NOMO-1 (cell line): Measurements from ENCODE around the gene GPR17.

Source experiments
- DNase-seq, 2 experiments: peaks; one replicate each; lab custom pipeline; 2025; ENCODE audit not compliant: unreplicated experiment in 2 of 2; lab: John Stamatoyannopoulos, UW

The GPR17 gene, protein sequence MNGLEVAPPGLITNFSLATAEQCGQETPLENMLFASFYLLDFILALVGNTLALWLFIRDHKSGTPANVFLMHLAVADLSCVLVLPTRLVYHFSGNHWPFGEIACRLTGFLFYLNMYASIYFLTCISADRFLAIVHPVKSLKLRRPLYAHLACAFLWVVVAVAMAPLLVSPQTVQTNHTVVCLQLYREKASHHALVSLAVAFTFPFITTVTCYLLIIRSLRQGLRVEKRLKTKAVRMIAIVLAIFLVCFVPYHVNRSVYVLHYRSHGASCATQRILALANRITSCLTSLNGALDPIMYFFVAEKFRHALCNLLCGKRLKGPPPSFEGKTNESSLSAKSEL

DNA sequence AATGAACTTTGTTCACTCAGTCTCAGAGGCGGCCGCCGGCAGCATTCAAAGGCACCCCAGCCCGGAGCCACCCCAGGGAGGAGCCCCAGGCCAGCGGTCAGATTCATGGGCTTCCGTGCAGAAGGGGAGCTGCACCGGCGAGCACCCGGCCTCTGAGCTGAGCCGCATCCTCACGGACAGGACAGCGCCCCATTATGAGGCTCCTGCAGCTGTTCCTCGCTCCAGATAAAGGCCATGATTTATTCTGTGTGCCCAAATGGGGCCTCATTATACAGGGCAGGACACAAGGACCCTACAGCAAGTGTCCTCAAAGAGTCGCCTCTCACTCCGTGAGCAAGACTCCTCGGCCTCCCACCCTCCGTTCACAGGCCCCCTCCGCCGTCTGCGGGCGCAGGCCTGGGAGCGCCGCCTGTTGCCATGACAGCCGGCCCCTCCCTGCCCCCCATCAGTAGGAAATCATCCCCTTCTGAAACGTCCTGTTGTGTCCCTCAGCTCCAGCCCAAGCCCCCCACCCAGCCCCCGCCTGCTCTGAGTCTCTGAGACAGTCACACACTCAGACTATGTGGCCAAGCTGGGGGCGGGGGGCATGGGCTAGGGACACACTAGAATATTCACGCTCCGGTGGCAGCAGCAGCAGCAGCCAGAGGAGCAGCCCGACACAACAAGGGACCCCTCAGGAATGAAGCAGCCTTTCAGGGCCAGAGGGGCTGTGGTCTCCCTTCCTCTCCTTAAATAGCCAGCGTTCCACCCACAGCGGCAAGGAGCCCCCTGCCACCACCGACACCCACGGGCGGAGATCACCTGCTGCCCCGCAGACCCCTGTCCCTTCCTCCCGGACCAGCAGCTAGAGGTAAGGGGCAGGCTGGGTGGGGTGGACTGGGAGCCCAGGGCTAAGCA lies at the start of gene GPR17:
GPR17 (plus strand) TSS at position 759 of the 897 bp plus-strand sequence. CDS start 4,583 bp downstream, outside the sequence.
- no peak for DNase-seq

DNA sequence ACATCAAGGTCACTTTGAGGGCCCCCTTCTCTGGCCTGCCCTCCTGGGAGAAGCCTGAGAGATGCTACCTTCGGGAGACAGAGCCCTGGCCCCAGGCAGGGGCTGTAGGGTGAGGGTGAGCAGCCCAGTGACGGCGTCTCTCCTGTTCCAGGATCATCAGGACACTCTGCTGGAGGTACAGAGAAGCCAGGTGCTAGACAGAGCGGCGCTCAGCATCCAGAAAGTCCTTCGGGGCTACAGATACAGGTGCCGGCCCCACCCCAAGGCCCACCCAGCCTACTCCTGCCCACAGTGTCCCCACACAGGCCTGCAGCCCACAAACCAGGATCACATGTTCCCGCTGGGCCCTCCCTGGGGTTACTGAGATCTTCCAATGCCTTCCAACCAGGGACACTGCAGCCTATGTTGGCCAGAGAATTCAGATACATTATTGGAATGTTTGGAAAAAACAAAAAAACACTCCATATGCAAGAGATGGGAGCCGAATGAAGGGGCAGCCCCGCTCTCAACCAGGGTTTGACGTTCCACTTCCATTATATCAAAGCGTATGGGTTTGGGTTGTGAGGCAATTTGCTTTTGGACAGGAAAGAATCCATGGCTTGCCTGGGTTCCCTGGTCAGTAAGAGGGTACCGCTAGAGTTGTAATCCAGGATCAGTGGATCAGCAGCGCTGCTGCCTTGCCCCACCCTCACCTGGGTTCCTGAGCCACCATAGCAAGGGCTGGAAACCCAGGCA lies 49.5 kb upstream of the GPR17 start:
- no peak for DNase-seq

DNA sequence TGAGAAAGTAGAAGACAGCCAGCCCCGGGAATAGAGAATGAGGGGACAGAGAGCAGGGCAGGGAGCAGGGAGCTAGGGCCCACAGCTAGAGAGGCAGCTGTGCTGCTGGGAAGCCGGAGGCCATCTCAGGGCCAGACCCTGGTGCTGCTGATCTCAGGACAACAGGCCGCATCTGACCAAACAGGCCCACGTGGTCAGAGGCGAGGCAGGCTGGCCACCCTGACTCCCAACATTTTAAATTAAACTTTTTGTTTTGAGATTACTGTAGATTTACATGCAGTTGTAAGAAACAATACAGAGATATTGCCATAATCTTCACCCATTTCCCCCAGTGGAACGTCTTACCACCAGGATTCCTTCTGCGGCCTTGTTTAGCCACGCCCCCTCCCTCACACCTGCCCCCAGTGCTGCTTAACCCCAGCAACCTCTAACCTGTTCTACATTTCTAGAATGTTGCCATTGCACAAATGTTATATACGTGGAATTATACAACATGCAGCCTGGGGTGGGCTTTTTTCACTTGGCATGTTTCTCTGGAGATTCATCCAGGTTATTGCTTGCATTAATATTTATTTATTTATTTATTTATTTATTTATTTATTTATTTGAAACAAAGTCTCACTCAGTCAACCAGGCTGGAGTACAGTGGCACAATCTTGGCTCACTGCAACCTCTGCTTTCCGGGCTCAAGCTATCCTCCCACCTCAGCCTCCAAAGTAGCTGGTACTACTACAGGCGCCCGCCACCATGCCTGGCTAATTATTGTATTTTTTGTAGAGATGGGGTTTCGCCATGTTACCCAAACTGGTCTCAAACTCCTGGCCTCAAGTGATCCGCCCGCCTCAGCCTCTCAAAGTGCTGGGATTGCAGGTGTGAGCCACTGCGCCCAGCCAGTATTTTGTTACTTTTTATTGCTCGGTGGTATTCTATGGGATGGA lies 48.6 kb upstream of the GPR17 start:
- DNase-seq: no peak

DNA sequence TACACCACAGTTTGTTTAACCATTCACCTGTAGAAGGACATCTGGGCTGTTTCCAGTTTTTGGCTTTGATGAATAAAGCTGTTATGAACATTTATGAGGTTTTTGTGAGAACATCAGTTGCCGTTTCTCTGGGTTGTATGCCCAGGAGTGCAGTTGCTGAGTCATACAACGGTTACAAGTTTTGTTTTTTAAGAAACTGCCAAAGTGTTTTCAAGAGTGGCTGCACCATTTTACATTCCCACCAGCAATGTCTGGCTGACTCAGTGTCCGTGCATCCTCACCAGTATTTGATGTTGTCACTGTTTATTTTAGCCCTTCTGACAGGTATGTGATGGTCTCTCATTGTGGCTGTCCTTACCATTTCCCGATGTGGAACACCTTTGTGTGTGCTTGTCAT lies 48.0 kb upstream of the GPR17 start:
- no peak for DNase-seq

DNA sequence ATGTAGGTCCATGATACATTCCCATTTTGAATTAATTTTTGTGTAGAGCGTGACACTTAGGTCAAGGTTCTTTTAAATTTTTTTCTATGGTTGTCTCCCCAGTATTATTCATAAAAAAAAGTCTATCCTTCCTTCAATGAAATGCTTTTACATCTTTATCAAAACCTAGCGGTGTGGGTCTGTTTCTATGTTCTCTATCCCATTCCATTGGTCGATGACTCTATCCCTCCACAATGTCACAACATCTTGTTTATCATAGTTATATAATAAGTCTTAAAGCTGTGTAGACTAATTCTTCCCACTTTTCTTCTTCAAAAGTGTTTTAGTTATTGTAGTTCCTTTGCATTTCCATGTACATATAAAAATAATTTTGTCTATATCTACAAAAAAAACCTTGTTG lies 47.2 kb upstream of the GPR17 start:
- no peak for DNase-seq

DNA sequence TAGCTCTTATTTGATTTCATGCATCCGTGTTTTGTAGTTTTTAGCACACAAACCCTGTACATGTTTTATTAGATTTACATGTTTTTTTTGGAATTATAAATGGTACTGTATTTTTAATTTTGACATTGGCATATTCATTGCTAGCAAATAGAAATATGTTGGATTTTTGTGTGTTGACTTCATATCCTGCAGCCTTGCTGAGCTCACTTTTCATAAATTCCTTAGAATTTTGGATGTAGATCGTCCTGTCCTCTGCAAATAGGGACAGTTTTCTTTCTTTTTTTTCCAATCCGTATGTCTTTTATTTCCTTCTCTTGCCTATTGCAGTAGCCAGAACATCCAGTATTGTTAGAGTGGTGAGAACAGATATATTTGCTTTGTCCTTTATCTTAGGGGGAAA lies 46.7 kb upstream of the GPR17 start:
- DNase-seq: no peak

DNA sequence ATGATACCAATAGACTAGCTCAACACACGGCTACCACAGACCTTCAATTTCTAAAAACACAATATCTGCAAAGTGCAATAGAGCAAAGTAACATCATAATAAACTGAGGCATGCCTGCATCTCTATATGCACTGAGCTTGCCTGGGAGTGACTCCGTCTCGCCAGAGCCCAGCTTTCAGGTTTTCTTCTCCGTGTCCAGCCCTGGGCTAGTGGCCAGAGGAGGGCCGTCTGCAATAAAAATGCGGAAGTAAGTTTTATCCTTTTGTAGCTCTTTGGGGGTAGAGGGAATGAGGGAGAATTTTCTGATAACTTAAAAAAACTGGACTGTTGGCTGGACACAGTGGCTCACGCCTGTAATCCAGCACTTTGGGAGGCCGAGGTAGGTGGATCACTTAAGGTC lies 41.0 kb upstream of the GPR17 start:
- DNase-seq: no peak

DNA sequence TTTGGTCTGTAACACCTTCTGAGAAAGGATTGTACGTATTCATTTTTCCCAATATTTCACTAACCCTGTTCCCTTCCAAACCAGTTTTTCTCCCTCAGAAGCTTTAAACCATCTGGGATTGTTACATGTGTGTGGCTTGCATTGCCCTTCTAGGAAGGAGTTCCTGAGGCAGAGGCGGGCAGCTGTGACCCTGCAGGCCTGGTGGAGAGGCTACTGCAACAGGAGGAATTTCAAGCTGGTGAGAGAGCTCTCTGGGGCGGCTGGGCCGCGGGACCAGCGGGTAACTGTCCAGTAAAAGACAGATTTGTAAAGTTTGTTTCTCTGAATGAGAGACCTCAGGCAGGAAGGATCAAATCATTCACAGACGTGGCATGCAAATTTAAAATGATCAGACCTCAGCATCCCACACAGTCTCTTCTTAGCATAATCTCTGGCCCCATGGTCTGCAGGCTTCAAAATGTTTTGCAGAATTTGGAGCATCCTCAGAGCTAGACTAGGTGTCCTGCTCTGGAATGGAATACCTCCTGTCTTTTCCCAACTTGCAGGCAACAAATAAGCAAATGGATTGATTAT lies 40.2 kb upstream of the GPR17 start:
- DNase-seq: no peak

DNA sequence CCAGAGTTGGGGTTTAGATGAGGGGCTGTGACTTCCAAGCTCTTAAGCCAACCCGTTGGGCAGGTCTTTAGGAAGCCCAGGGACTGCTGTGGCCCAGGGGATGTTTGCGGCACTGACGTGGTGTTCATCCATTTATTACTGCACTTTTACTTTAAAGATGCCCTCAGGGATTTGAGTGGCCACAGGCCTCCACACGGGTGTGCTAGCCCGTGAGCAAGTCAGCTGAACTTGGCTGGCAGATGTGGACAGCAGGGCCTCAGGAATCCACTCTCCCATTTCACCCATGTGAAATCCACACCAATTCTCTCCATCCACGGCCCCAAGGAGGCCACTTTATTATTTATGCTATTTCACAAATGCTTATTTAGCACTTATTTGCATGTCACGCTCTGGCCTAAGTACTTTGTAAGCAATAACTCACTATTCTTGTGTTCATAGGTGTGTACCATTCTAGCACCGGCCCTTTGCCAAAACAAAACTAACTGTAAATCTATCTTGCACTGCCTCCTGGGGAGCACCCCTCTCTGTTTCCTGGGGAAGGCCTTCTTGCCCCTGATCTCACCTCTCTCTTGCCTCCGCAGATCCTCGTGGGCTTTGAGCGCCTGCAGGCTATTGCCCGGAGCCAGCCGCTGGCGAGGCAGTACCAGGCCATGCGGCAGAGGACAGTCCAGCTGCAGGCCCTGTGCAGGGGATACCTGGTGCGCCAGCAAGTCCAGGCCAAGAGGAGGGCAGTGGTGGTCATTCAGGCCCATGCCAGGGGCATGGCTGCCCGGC lies 39.1 kb upstream of the GPR17 start:
- DNase-seq: no peak

DNA sequence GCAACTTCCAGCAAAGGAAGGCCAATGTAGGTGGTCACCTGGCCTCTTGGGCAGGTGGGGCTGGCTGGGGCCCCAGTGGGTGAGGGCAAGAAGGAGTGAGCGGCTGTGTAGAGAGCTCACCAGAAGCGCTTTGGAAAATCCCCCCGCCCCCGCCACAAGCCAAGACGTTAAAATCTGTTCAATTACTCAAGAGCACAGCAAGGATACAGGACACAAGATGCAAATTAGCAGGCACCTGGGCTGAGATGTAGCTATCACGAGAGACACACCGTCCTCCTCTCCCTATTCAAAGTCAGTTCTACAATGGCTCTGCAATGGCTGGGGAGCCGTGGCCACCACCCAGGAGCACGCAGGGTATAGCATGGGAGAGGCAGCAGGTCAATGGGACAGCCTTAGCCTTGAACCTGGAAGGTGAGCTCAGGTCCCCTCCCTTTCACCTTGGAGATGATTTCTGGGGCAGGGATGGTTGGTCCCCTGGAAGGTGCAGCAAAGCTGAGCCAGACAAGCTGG lies 38.5 kb upstream of the GPR17 start:
- DNase-seq: no peak

DNA sequence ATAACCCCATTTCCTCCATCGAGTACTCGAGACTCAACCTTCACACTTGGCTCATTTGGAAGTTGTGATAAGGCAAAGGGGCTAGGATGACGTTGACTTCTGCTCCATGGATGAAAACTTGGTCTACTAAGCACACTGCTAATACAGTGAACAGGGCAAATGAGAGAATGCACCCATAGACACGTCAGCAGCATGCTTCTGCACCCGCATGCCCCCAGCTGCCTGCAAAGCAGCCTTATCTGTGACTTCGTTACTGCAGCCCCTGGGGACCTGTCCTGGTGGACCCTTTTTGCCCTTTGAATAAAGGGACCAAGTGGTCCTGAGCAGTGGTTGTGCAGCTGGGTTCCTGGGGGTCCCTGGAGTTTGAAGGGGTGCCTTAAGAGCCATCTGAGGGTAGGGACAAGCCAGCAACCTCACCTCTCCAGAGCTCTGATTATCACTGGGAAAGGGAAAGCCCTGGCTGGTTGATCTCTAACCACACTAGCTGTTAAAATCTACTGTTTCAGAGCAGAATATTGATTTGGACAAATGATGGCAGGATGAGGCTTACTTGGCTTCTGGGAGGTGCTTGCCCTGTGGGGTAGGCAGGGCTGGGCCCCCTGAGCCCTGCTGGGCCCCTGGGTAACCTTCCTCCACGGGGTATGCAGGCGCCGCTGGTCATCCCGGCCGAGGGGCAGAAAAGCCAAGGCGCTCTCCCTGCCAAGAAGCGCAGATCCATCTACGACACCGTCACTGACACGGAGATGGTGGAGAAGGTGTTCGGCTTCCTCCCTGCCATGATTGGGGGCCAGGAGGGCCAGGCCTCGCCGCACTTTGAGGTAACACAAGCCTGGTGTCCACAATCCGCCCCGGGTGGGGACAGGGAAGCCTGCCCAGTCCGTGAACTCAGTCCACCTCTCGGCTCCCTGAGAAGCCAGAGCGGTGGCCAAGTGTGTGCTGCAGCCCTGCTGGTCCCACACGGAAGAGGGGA lies 37.6 kb upstream of the GPR17 start:
- no peak for DNase-seq

DNA sequence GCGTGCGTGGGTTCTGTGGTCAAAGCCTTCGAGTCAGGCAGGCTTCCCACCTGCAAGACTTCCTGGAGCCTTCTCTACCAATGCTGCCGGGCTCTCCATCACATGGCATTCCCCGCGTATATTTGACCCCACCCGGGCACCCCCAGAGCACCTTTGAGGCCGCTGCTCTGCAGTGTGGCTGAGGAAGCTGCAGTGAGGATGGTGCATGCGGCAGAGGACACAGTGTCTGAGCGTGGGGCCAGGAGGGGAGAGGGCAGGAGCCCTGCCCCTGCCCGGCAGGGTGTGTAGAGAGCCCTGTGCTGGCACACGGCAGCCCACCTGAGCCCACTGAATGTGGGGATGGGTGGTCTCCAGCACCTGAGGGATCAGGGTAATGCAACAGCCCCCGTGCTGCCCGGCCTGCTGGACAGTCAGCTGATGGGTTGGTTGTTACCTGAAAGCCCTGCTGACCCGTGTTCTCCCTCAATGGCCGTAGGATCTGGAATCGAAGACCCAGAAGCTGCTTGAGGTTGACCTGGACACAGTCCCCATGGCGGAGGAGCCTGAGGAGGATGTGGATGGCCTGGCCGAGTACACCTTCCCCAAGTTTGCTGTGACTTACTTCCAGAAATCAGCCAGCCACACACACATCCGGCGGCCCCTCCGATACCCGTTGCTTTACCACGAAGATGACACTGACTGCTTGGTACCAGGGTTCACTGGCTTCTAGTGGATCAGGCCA lies 36.8 kb upstream of the GPR17 start:
- no peak for DNase-seq

DNA sequence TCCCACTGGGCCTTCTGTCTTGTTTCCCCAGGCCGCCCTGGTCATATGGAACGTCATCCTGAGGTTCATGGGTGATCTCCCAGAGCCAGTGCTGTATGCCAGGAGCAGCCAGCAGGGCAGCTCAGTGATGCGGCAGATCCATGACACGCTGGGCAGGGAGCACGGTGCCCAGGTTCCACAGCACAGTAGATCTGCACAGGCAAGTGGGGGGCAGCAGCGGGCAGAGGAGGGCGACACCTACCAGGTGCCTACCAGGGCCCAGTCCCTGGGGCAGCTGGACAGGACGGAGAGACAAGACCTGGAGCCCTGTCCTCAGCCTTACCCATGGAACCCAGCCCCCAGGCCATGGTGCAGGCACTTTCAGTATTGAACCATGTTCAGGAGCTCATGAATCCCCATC lies 36.1 kb upstream of the GPR17 start:
- DNase-seq: no peak

DNA sequence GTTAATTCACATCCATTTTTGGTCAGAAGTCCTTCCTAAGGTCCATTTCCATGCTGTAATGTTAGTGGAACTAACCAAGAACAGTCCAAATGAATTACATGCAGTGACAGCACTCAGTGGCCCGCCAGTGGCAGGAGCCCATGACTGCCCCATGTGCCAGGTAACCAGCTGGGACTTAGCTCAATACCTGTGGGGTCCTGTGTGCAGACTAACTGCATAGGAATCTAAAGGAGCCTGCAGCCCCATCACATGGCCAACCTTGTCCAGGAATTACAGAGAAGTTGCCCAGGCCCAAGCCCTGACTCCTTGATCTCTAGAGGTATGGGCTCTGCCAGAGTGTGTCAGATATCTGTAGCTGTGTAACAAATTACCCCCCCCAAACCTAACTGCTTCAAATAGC lies 35.4 kb upstream of the GPR17 start:
- no peak for DNase-seq

DNA sequence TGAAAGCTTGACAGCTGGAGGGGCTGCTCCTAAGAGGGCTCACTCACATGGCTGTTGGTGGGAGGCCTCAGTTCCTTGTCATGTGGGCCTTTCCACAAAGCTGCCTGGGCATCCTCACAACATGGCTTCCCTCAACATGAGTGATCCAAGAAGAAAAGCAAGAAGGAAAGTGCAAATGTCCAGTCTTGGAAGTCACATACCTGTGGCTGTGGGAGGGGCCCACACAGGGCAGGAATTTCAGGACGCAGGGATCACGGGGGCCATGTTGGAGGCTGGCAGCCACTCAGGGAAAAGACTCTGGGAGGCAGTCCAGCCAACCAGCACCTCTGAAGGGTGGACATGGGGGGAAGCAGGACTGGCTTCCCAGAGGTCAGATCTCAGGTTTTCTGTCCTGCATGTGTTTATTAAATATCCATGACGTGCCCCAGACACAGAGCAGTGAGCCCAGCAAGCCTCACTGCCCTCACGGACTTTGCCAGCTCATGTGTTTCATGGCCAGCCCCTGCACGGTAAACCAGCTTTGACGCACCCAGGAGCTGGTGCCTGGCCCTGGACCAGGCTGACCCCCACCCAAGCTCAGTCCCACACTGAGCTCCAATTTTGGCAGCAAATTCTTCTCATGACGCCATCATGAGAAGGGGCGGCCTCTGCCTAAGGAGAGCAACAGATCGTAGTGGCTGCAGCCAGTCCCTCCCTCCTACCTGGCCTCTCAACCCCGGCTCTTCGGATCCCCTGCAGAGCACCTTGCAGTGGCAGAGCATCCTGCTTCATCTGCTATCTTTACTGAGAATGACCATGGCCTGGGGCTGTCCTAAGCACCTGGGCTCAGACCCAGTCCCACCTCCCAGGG lies 34.7 kb upstream of the GPR17 start:
- no peak for DNase-seq

DNA sequence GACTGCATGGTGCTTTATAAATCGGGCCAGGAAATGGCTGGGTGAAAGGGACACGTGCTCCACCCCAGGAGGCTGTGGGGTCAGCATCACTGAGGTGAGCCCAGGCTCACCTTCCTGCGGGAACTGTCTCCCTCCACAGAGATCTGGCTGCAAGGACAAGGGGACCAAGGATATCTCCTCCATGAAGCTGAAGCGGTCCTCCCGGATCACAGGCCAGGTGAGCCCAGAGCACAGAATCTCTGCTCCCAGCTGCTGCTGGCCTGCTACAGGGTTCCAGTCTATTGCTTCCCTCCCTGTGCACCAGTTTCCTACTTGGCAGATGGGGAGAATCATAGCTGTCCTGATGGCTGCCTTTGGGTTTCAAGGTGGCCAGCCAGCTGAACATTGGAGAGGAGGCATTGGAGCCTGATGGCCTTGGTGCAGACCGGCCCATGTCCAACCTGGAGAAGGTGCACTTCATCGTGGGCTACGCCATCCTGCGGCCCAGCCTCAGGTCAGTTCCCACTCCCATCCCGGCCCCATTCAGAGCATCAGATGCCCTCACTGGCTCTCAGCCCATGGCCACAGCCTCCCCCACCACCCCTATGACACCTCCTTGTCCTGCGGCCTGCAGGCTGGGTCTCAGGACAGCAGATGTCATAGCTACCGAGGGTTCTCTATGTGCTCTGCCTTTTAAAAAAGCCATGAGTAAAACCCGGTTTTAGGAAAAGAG lies 33.7 kb upstream of the GPR17 start:
- DNase-seq: no peak
